HG03060 (cell line): Measurements from ENCODE around the gene CISD3.
"Not testable (repeated sequence)": the region's sequence is repeated elsewhere in the genome, so short reads cannot be mapped to it uniquely, and the experiment has no call there.

Experiments used
- ATAC-seq: cut with Tn5 transposase; IDR thresholded peaks from one replicate; pipeline ENCODE4 v1.9.1; 2021; ENCODE audit warnings: low read depth, moderate number of reproducible peaks; ENCODE audit not compliant: unreplicated experiment

Gene CISD3

DNA sequence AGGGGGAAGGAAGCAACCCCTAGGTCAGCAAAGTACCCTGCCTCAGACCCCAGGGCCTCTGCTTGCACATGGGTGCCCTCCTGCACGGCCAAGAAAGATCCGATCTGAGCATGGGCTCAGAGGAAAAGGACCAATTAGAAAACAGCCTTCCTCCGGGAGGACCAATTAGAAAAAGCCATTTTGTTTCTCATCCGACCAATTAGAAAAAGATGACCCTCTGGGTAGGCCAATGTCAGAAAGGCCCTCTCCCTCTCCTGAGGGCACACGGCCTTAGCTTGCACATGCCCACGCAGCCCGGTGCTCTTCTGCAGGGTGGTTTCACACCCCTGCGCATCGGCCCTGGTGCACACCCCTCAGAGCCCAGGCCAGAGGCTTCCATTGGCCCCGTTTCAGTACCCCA, 5.1 kb upstream of the CISD3 start:
- no peak for ATAC-seq

GRCh38 chr17:38726145-38726544, 4.0 kb upstream of the CISD3 start:
- not testable (repeated sequence) for ATAC-seq

DNA sequence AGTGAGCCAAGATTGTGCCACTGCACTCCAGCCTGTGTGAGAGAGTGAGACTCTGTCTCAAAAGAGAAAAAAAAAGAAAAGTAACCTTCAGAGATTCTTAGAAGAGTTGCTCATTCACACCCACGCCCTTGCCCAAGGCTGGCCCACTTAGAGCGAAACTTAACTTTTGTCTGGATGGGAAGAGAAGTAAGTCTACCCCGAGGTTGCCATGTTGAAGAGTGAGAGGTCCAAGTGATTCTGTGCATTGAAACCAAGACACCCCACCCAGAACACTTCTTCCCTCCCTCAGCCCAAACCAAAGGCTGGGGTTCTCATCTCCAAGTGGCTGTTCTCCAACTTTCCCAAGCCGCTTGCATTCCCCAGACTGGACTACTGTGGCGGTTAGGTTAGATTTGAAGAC, 2.4 kb upstream of the CISD3 start:
- no peak for ATAC-seq

DNA sequence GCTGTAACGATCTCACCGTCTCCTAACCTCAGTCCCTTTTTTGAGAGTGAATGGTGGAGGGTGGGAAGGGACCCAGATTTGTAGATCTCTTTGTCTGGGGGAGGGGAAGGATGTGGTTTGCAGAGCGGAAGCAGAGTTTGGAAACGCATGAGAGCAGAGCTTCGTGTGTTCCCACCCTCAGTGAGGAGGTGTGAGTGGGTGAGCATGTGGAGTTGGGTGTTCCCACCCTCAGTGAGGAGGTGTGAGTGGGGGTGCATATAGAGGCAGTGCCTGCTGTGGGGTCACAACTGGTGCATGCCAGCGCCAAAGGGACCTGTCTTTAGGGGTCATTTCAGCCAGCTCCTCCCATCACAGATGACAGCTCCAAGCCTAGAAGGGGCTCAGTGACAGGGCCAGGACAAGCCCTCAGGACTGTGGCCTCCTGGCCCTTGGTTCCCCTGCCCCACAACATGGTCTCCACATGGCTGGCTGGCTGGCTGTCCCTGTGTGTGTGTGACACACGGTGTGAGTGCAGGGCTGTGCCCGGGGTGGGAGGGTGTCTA, 1.8 kb upstream of the CISD3 start:
- no peak for ATAC-seq

GRCh38 chr17:38729368-38729885, 714 bp upstream of the CISD3 start:
- no peak for ATAC-seq

GRCh38 chr17:38730526-38731379, 612 bp downstream of the CISD3 start:
- ATAC-seq: no peak

DNA sequence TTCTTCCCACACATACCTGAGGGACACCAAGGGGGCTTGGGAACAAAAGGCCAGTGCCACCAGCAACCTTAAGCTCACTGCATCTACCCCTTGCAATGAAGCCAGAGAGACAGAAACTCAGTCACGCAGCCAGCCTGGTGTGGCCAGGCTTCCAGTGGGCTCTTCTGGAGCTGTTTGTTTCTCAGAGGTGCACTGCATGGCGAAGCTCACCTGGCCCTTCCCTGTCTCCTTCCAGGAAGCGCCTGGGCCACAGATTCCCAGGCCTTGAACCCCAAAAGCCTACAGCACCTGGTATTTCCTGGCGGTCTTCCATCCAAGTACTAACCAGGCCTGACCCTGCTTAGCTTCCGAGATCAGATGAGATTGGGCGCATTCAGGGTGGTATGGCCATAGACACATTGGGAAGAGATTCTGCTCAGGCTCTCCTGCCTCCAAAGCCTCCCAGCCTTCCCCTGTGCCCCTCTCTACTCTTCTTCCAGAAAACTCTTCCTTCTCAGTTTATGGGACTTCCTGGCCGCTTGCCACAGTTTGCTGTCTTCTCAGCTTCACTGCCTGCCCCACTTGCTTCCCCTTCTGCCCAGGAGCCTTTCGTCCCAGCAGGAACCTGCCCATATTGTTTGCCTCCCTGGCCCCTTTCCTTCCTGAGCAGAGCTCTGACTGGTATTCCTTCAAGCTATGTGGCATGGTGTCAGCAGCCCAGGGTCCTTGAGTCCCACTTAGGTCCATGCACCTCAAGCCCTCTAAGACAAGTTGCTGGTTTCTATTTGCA, 1.6 kb downstream of the CISD3 start:
- ATAC-seq: no peak

DNA sequence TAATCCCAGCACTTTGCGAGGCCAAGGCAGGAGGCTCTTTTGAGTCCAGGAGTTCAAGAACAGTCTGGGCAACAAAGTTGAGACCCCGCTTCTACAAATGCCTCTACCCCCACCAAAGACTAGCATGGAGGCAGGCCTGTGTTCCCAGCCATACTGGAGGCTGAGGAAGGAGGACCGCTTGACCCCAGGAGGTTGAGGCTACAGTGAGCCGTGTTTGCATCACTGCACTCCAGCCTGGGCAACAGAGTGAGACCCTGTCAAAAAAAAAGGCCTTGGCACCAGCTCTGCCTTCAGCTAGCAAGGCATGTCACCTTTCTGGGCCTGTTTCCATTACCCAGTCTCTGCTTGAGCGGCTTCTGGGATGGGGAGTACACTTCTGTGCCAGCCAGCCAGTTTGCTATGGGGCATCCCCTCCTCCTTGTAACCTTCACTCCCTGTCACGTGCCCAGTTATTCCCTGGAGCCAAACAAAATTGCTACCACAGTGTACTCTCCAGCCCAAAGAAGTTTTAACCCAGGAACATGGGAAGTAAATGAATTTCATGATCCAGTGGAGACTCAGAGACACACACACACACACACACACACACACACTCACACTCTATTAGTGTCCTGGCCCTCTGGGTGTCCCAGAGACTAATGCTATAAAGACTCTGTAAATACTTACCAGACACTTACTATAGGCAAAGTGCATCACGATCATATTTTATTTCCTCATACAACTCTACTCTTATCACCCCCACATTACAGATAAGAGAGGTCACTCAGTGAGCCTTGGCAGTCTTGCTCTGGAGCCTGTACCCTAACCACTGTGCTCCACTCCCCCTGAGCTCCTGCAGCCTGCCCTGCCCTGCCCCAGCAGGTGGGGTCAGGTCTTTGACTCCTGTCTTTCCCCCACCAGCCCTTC, 2.5 kb downstream of the CISD3 start:
- no peak for ATAC-seq

DNA sequence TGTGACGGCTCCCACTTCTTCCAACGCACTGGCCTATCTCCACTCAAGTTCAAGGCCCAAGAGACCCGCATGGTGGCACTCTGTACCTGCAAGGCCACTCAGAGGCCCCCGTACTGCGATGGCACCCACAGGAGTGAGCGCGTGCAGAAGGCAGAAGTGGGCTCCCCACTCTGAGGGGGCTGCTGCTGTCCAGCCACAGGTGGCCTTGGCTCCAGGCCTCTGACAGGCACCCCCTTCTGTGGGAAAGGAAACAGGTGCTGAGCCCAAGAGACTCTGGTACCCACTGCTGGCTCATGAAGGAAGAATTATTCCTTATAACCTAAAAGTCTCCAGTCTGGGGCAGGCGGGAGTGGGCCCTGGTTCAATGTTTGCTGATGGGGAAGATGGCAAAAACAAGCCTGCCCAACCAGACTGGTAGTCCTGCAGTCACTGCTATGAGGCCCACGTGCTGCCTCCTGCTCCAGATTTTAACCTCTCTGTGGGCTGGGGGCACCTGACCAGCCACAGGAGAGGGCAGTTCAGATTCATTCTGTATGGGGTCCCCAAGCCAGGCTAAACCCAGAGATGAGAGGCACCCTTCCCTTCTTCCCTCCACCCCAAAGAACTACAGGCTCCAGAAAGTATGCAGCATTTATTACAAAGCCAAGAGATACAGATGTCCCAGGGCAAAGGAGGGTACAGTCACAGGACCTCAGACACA, 3.3 kb downstream of the CISD3 start:
- ATAC-seq: no peak

DNA sequence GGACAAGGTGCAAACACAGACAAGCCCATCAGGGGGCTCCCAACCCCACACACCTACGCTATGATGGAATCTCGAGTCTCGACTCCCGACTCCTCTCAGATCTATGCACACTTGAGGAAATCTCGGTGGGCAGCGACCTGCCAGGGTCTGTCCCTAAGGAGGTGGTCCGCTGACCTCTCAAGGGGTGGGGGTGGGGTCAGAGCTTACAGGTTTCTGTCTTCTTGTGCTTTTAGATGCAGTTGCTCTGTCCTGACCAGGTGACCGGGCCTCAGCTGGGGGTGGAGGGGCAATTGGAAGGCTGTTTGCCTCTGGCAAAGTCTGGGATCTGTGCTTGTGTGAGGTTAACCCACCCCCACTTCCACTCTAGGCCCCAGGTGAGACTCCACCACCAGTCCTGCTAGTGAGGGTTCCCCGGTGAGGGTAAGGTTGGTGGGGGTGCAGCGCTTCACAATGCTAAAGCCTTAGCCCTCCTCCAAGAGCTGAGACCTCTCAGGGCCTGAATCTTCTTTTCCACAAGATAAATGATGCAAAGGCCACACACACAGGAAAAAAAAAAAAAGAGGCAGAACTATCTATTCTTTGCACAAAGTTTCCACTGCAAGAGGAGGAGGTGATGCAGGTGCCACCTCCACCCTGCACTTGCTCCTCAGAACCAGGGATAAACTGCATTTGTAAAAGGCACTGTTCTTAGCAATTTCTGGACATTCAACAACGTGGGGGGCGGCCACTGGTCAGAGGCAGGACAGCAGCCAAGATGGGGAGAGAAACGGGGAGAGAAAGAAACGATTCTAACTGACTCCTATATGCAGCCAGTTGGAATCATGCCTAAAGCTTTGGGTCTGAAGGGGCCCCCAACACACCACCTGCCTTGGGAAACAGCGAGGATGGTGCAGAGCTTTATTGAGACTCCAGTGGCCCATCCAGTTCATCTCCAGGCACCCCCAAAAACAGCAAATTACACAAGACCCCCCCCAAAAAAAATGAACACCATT, 4.1 kb downstream of the CISD3 start:
- no peak for ATAC-seq

DNA sequence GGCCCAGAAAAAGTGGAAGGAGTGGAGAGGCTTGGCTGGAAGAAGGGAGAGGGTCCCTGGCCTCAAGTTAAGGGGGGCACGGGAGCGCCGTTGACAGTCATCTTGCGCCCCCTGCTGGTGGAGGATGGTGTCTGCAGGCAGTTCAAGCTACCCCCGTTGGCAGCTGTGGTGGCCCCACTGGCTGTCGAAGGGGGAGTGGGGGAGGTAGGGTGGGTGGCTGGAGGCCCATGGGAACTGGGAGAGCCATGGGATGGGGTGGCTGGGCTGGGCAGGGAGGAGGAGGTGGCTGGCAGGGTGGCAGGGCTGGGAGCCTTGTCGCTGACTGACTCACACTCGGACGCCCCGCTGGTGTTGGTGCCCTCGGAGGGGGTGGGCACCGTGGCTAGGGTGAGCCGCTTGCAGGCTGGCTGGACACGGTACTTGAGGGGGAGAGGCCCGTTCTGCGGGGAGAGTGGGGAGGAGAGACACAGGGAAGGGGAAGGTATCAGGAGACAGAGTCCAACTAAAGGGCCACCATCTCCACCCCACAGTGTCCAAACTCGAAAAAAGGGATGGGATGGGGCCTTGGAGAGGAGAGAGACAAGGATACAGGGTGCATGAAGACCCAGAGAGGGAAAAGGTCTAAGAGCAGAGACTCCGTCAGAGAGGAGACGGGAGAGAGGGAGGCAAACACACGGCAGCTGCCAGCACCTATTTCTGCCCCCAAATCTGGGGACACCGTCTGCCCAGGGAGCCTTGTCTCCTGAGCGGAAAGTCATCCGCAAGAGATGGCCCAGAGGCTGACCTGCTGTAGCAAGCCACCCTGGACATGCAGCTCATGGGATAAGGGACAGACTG, 5.2 kb downstream of the CISD3 start:
- ATAC-seq: no peak

GRCh38 chr17:38738007-38738662, 8.0 kb downstream of the CISD3 start:
- no peak for ATAC-seq

GRCh38 chr17:38738686-38739085, 8.5 kb downstream of the CISD3 start:
- no peak for ATAC-seq

DNA sequence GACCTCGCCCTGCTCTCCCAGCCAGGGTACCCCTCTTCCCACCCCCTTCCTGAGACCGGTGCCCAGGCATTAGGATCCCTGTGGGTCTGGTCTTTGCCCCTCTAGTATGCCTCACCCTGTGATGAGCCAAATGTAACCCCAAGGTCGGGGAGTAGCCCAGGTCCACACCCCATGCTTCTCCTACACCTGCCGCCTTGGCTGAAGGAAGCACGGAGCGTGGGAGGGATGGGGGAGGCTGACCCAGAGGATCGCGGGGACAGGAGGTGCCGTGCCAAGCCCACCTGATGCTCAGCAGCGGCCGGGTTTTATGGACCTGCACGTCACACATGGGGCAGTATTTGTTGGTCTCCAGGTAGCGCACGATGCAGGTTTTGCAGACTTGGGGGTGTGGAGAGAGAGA, 9.2 kb downstream of the CISD3 start:
- no peak for ATAC-seq

- ATAC-seq: no peak
These were observed 9.9 kb downstream of the CISD3 start for GRCh38 chr17:38740044-38740443.

DNA sequence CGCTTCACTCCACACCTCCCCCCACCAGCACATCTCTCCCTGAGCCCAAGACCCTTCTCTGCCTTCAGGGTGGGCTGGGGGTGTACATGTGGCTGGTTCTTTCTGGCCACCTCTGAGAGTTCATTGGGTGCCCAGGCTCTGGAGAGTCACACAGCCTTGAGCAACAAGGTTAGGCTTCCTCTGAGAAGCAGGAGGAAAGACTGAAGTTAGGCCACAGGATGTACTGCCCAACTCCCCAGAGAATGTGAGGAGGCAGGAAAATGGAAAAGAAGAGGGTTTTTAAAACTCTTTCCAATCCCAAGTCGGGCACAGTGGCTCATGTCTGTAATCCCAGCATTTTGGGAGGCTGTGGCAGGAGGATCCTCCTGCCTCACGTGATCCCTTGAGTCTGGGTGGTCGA, 10.7 kb downstream of the CISD3 start:
- ATAC-seq: no peak

- ATAC-seq: no peak
These were observed 11.3 kb downstream of the CISD3 start for GRCh38 chr17:38741461-38741860.
